ENCODE results near the gene SFMBT2. TPM values are rescaled to one million over a fixed set of nuclear protein-coding genes. Genes with fewer than 3 reads are reported as not detected.

Gene SFMBT2
- total and polyA plus RNA-seq, 2 of the 4 experiments (the other 2 are of a cell fraction), result 0.70 to 1.3 TPM

GRCh38 chr10:7111561-7111960 is 299.3 kb downstream of the SFMBT2 start:
- Histone ChIP-seq H4K5ac (ENCODE audit: low read depth, low read length) (no peak overlapping the region), H2AK9ac (replicated peaks; ENCODE audit: low read depth, low read length, poor library complexity) (no peak overlapping the region), H3K9me1 (ENCODE audit: insufficient read depth, low read length) (no peaks in the 10 kb centered on the region), H4K20me1 (ENCODE audit: insufficient read depth, low read length) (no peaks in the 10 kb centered on the region), H3K27me3 (ENCODE audit: control insufficient read depth, insufficient read depth, low read length) (no peaks in the 10 kb centered on the region; the same call in 1 of the 2 replicates), H2BK5ac (ENCODE audit: low read depth, low read length, poor library complexity, severe bottlenecking) (no peak overlapping the region), H3K18ac (ENCODE audit: low read depth, low read length) (no peak overlapping the region), H2BK20ac (ENCODE audit: low read depth, low read length) (no peak overlapping the region), H2BK15ac (ENCODE audit: low read depth, low read length) (no peak overlapping the region), H2BK120ac (ENCODE audit: low read depth, low read length) (no peak overlapping the region), H3K56ac (ENCODE audit: extremely low read depth, insufficient read depth, low read length) (no peak overlapping the region), H3K9me3 (ENCODE audit: control insufficient read depth, insufficient read depth, low read length) (0 out of 2 replicates have a peak, but pooled peaks cover 2% of the 10 kb centered on the region), H3K4me3 (ENCODE audit: insufficient read depth, low read depth, low read length) (no peak overlapping the region), H3K23ac (ENCODE audit: low read depth, low read length) (no peak overlapping the region), H2AK5ac (ENCODE audit: low read depth, low read length) (no peak overlapping the region), H4K8ac (ENCODE audit: low read depth in 2 of 2, low read length in 2 of 2) (no peak overlapping the region), H2AFZ (replicated peaks; ENCODE audit: low read length, poor library complexity) (no peak overlapping the region), H3K9ac (ENCODE audit: low read depth, low read length) (no peak overlapping the region), H3K14ac (replicated peaks; ENCODE audit: low read depth, low read length) (no peak overlapping the region), H3K27ac (ENCODE audit: insufficient read depth, low read length) (no peak overlapping the region), H4K91ac (ENCODE audit: insufficient read depth, low read depth, low read length) (no peak overlapping the region), H3K4ac (ENCODE audit: low read depth, low read length) (no peak overlapping the region), H3K79me1 (ENCODE audit: low read depth in 1 of 2, low read length in 2 of 2) (no peaks in the 10 kb centered on the region), H3K4me1 (ENCODE audit: control insufficient read depth, insufficient read depth, low read length) (peaks cover 2% of the 10 kb centered on the region; the same call in 1 of the 2 replicates), H3K36me3 (ENCODE audit: control insufficient read depth, insufficient read depth, low read length) (no peaks in the 10 kb centered on the region), H3K4me2 (ENCODE audit: low read depth, low read length) (no peak overlapping the region)
- intact Hi-C loops (cut with micrococcal nuclease), result no loop called here
- 71% methylated on average over 1 of the region's 3 CpGs; no CpG with 5 or more reads in 1 of the 2 experiments for whole genome bisulfite sequencing, 2 experiments (ENCODE audit: extremely low coverage in 2 of 2, insufficient read length in 1 of 2)
- CTCF ChIA-PET, result interaction anchor here (1.1 kb wide), 1 partner anchor 10 kb away, joined by 3 read pairs; no protein-coding TSS in a partner anchor
- POLR2A ChIA-PET (ENCODE audit: unreplicated experiment), result no interaction called here
- ATAC-seq (ENCODE audit: low read depth) (peak; percentile 48), DNase-seq (peak; percentile 85)
- in situ Hi-C loops (cut with MboI; ENCODE audit: low sequenced_read_pairs), result no loop called here
- BruUV-seq (replicated peaks), result no TSS peak
- dilution Hi-C loops (cut with HindIII; ENCODE audit: low sequenced_read_pairs, unreplicated experiment), result no loop called here
- TF ChIP-seq MXI1 (IDR thresholded peaks at IDR 0.05; ENCODE audit: borderline replicate concordance, low read depth, low read length), result no peak
- peak; percentile 72 for TF ChIP-seq CEBPB (IDR thresholded peaks at IDR 0.05; ENCODE audit: low read depth, low read length)
- TF ChIP-seq CHD1 (IDR thresholded peaks at IDR 0.05; ENCODE audit: low read depth, low read length), result no peak
- TF ChIP-seq, protein P1, sequence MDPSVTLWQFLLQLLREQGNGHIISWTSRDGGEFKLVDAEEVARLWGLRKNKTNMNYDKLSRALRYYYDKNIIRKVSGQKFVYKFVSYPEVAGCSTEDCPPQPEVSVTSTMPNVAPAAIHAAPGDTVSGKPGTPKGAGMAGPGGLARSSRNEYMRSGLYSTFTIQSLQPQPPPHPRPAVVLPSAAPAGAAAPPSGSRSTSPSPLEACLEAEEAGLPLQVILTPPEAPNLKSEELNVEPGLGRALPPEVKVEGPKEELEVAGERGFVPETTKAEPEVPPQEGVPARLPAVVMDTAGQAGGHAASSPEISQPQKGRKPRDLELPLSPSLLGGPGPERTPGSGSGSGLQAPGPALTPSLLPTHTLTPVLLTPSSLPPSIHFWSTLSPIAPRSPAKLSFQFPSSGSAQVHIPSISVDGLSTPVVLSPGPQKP (IDR thresholded peaks at IDR 0.05; ENCODE audit: borderline replicate concordance, low read depth, low read length), result no peak
- TF ChIP-seq, protein P2, sequence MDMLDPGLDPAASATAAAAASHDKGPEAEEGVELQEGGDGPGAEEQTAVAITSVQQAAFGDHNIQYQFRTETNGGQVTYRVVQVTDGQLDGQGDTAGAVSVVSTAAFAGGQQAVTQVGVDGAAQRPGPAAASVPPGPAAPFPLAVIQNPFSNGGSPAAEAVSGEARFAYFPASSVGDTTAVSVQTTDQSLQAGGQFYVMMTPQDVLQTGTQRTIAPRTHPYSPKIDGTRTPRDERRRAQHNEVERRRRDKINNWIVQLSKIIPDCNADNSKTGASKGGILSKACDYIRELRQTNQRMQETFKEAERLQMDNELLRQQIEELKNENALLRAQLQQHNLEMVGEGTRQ (IDR thresholded peaks at IDR 0.05; ENCODE audit: low read depth, low read length), result peak; percentile 56
- TF ChIP-seq RAD21 (IDR thresholded peaks at IDR 0.05; ENCODE audit: low read length), result no peak
- TF ChIP-seq FOS (IDR thresholded peaks at IDR 0.05; ENCODE audit: low read depth, low read length), result peak; percentile 80
- no peak for TF ChIP-seq NFE2L2 (IDR thresholded peaks at IDR 0.05; ENCODE audit: low read depth, low read length)

Measured in IMR-90 (cell line).